Neural cell (in vitro differentiated cells): ENCODE results near the gene PHTF2.

Source experiments
- EP300 ChIP-seq: fragments of 450-650 bp; conservative IDR thresholded peaks from 2 replicates; pipeline ENCODE4 v1.6.1; 2014; ENCODE audit warnings: antibody characterized with exemption, mild to moderate bottlenecking, moderate library complexity; ENCODE audit not compliant: poor library complexity, severe bottlenecking
- EZH2 ChIP-seq: fragments of 200-600, 300-800 bp; shearing (Covaris generic), sonication (generic); IDR thresholded peaks from 2 replicates; pipeline ENCODE4 v1.6.1; 2014; ENCODE audit warnings: antibody characterized with exemption, low read length, borderline replicate concordance, mild to moderate bottlenecking; ENCODE audit not compliant: insufficient read depth, poor library complexity, severe bottlenecking
- MXI1 ChIP-seq: fragments of 450-650 bp; conservative IDR thresholded peaks from 2 replicates; pipeline ENCODE4 v1.6.1; 2014; ENCODE audit warnings: antibody characterized with exemption, mild to moderate bottlenecking; ENCODE audit not compliant: poor library complexity, severe bottlenecking
- POLR2AphosphoS5 ChIP-seq: IDR thresholded peaks from 2 replicates; pipeline ENCODE4 v1.6.1; 2012
- SMC3 ChIP-seq: fragments of 450-650 bp; conservative IDR thresholded peaks from 2 replicates; pipeline ENCODE4 v1.6.1; 2014; ENCODE audit warnings: antibody characterized with exemption, mild to moderate bottlenecking, moderate library complexity; ENCODE audit not compliant: poor library complexity
- TAF1 ChIP-seq: IDR thresholded peaks from 2 replicates; pipeline ENCODE4 v1.6.1; 2012; ENCODE audit warnings: low read depth
- TF ChIP-seq, protein P1 (sequence below): fragments of 450-650 bp; IDR thresholded peaks from 2 replicates; pipeline ENCODE4 v1.5.1; 2014; ENCODE audit warnings: antibody characterized with exemption, mild to moderate bottlenecking, moderate library complexity; ENCODE audit not compliant: poor library complexity, severe bottlenecking
- TF ChIP-seq, protein P2 (sequence below): IDR thresholded peaks from 2 replicates; pipeline ENCODE4 v1.6.1; 2012; ENCODE audit warnings: borderline replicate concordance

DNA sequence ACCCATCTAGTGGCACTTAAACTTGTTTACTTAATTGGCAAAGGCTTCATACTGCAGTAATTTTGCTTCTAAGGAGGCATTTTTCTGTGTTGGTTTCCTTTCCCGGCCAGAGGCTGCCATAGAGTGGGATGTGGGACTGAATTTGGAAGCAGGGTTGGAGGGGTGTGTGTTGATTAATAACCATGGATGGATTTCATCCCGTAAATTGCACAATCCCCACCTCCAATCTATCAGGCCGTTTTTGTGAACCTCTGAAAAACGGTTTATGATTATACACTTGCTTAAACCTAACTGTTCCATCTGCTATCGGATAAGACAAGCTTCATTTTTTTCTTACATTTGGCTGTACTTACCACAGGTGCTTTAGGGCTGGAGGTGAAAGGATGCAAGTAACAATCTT is 1.6 kb upstream of the PHTF2 start:
- TF ChIP-seq, protein P1, sequence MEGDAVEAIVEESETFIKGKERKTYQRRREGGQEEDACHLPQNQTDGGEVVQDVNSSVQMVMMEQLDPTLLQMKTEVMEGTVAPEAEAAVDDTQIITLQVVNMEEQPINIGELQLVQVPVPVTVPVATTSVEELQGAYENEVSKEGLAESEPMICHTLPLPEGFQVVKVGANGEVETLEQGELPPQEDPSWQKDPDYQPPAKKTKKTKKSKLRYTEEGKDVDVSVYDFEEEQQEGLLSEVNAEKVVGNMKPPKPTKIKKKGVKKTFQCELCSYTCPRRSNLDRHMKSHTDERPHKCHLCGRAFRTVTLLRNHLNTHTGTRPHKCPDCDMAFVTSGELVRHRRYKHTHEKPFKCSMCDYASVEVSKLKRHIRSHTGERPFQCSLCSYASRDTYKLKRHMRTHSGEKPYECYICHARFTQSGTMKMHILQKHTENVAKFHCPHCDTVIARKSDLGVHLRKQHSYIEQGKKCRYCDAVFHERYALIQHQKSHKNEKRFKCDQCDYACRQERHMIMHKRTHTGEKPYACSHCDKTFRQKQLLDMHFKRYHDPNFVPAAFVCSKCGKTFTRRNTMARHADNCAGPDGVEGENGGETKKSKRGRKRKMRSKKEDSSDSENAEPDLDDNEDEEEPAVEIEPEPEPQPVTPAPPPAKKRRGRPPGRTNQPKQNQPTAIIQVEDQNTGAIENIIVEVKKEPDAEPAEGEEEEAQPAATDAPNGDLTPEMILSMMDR: no peak
- TF ChIP-seq, protein P2, sequence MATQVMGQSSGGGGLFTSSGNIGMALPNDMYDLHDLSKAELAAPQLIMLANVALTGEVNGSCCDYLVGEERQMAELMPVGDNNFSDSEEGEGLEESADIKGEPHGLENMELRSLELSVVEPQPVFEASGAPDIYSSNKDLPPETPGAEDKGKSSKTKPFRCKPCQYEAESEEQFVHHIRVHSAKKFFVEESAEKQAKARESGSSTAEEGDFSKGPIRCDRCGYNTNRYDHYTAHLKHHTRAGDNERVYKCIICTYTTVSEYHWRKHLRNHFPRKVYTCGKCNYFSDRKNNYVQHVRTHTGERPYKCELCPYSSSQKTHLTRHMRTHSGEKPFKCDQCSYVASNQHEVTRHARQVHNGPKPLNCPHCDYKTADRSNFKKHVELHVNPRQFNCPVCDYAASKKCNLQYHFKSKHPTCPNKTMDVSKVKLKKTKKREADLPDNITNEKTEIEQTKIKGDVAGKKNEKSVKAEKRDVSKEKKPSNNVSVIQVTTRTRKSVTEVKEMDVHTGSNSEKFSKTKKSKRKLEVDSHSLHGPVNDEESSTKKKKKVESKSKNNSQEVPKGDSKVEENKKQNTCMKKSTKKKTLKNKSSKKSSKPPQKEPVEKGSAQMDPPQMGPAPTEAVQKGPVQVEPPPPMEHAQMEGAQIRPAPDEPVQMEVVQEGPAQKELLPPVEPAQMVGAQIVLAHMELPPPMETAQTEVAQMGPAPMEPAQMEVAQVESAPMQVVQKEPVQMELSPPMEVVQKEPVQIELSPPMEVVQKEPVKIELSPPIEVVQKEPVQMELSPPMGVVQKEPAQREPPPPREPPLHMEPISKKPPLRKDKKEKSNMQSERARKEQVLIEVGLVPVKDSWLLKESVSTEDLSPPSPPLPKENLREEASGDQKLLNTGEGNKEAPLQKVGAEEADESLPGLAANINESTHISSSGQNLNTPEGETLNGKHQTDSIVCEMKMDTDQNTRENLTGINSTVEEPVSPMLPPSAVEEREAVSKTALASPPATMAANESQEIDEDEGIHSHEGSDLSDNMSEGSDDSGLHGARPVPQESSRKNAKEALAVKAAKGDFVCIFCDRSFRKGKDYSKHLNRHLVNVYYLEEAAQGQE: no peak
- TF ChIP-seq EP300 (no peak), POLR2AphosphoS5 (no peak), TAF1 (no peak), EZH2 (no peak), SMC3 (no peak), MXI1 (no peak)
